Smooth muscle cell of bladder (primary cell): ENCODE data around the gene IFT57. TPM values are rescaled to one million over a fixed set of nuclear protein-coding genes. Genes with fewer than 3 reads are reported as not detected.

ENCODE experiments used
- total RNA-seq: library from RNA; depleted of rRNA; stranded (reverse); fragments of >200 nt; gene quantifications from 2 replicates; pipeline ENCODE4 v1.2.3, GENCODE V29; 2014

The IFT57 gene, protein sequence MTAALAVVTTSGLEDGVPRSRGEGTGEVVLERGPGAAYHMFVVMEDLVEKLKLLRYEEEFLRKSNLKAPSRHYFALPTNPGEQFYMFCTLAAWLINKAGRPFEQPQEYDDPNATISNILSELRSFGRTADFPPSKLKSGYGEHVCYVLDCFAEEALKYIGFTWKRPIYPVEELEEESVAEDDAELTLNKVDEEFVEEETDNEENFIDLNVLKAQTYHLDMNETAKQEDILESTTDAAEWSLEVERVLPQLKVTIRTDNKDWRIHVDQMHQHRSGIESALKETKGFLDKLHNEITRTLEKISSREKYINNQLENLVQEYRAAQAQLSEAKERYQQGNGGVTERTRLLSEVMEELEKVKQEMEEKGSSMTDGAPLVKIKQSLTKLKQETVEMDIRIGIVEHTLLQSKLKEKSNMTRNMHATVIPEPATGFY
- 65.6 and 73.2 TPM in 2 replicates for total RNA-seq

DNA sequence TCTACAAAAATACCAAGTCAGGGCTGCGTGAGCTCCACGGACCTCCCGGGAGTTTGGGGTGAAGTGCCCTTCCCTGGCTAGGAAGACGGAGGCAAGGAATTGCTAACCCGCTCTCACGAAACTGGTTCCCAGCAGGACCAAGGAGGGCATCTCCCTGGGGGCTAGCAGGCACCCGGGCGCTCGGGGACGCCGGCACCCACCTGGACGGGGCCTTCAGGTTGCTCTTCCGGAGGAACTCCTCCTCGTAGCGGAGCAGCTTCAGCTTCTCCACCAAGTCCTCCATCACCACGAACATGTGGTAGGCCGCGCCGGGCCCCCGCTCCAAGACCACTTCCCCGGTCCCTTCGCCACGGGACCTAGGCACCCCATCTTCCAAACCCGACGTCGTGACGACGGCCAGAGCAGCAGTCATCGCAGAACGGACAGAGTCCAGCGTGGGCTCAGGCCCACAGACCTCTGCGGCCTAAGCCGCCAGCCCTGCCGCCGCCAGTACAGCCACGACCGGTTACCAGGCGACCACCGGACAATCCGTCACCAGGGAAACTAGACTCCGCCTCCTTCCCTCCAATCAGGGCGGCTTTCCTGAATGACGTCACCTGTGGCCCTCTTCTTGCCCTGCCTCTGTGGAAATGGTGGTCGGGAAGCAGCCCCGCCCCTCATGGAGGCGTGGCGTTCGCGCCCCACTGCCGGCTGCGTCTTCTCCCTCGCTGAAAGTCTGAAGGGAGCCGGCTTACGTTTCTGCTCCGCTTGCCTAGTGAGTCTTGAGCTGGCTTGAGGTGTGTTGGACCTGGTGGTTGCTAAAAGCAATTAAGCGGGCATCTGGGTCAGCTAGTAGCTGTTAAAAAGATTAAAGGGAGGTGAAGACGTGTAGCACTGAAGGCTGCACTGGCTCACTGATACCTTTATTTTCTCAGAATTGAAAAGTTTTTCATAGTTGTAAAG lies at the start of gene IFT57:
TSS of gene IFT57 (minus strand) at position 514 of the 942 bp plus-strand sequence. CDS start at position 412, 102 bp downstream.

Other genes starting within 250 kb of the IFT57 start
- gene CD47, start 131.4 kb downstream of the IFT57 start, total RNA-seq, result 56.5 and 60.6 TPM in 2 replicates
- not detected in 2 replicates for gene HHLA2, start 74.1 kb upstream of the IFT57 start, total RNA-seq